ENCODE results near the gene FGFBP2. TPM values are rescaled to one million over a fixed set of nuclear protein-coding genes. Genes with fewer than 3 reads are reported as not detected.

Gene FGFBP2
- total RNA-seq, 4 donors from 2014 or later = 1.6 to 2.6 TPM; not detected in 2

- Histone ChIP-seq H3K9me3 (no peaks in the 10 kb centered on the region), H3K27ac (no peak overlapping the region), H3K4me1 (no peaks in the 10 kb centered on the region), H3K36me3 (no peaks in the 10 kb centered on the region), H3K4me3 (no peak overlapping the region), H3K27me3 (no peaks in the 10 kb centered on the region)
- TF ChIP-seq POLR2A (IDR thresholded peaks at IDR 0.05) (no peak), CTCF (IDR thresholded peaks at IDR 0.05) (no peak)
- DNase-seq = no peak
- intact Hi-C loops (cut with DNase I; ENCODE audit: low total_unique reads) = no loop called here
Observed at GRCh38 chr4:16005676-16006075, 42.7 kb upstream of the FGFBP2 start.

- Histone ChIP-seq H3K4me3 (no peak overlapping the region), H3K36me3 (no peaks in the 10 kb centered on the region), H3K4me1 (no peaks in the 10 kb centered on the region), H3K9me3 (no peaks in the 10 kb centered on the region), H3K27me3 (no peaks in the 10 kb centered on the region), H3K27ac (no peak overlapping the region)
- intact Hi-C loops (cut with DNase I; ENCODE audit: low total_unique reads) = no loop called here
- DNase-seq = peak; percentile 57 to 64
- TF ChIP-seq CTCF (IDR thresholded peaks at IDR 0.05) (peak; percentile 64 to 76 (median 71)), POLR2A (IDR thresholded peaks at IDR 0.05) (no peak)
Observed at GRCh38 chr4:16001484-16001858, 38.5 kb upstream of the FGFBP2 start.

GRCh38 chr4:16000708-16001483 is 37.9 kb upstream of the FGFBP2 start:
- Histone ChIP-seq H3K4me3 (no peak overlapping the region), H3K9me3 (no peaks in the 10 kb centered on the region), H3K27me3 (no peaks in the 10 kb centered on the region), H3K36me3 (no peaks in the 10 kb centered on the region), H3K27ac (no peak overlapping the region), H3K4me1 (no peaks in the 10 kb centered on the region)
- TF ChIP-seq POLR2A (IDR thresholded peaks at IDR 0.05) (no peak), CTCF (IDR thresholded peaks at IDR 0.05) (no peak)
- no peak for DNase-seq
- intact Hi-C loops (cut with DNase I; ENCODE audit: low total_unique reads) = no loop called here

- Histone ChIP-seq H3K36me3 (no peaks in the 10 kb centered on the region), H3K27ac (no peak overlapping the region), H3K27me3 (no peaks in the 10 kb centered on the region), H3K4me1 (no peaks in the 10 kb centered on the region), H3K9me3 (no peaks in the 10 kb centered on the region), H3K4me3 (no peak overlapping the region)
- DNase-seq = no peak
- no peak for TF ChIP-seq POLR2A (IDR thresholded peaks at IDR 0.05)
- TF ChIP-seq CTCF (IDR thresholded peaks at IDR 0.05) = no peak
- intact Hi-C loops (cut with DNase I; ENCODE audit: low total_unique reads) = no loop called here
Observed at GRCh38 chr4:15996773-15997172, 33.8 kb upstream of the FGFBP2 start.

GRCh38 chr4:15995826-15996225 is 32.9 kb upstream of the FGFBP2 start:
- Histone ChIP-seq H3K9me3 (no peaks in the 10 kb centered on the region), H3K27me3 (no peaks in the 10 kb centered on the region), H3K27ac (no peak overlapping the region), H3K36me3 (no peaks in the 10 kb centered on the region), H3K4me1 (no peaks in the 10 kb centered on the region), H3K4me3 (no peak overlapping the region)
- DNase-seq = no peak
- TF ChIP-seq POLR2A (IDR thresholded peaks at IDR 0.05) (no peak), CTCF (IDR thresholded peaks at IDR 0.05) (no peak)
- intact Hi-C loops (cut with DNase I; ENCODE audit: low total_unique reads) = no loop called here

All from uterus (tissue), 4 donors.